NCI-H1930 (cell line): ENCODE data around the gene CCIN.
A peak's percentile ranks its signal among the peaks of the same experiment; 100 is the strongest.
"Not testable (repeated sequence)": the region's sequence is repeated elsewhere in the genome, so short reads cannot be mapped to it uniquely, and the experiment has no call there.

Source experiments
- DNase-seq, 2 experiments: peaks; one replicate each; lab custom pipeline; 2025; lab: John Stamatoyannopoulos, UW

The CCIN gene

DNA sequence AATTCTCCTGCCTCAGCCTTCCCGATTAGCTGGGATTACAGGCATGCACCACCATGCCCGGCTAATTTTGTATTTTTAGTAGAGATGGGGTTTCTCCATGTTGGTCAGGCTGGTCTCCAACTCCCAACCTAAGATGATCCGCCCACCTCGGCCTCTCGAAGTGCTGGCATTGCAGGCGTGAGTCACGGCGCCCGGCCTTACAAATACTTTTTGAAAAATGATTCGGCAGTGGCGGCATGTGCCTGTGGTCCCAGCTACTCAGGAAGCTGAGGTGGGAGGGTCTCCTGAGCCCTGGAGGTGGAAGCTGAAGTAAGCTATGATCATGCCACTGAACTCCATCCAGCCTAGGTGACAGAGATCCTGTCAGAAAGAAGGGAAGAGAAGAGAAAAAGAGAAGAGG lies 9.1 kb upstream of the CCIN start:
- DNase-seq, result not testable (repeated sequence)

DNA sequence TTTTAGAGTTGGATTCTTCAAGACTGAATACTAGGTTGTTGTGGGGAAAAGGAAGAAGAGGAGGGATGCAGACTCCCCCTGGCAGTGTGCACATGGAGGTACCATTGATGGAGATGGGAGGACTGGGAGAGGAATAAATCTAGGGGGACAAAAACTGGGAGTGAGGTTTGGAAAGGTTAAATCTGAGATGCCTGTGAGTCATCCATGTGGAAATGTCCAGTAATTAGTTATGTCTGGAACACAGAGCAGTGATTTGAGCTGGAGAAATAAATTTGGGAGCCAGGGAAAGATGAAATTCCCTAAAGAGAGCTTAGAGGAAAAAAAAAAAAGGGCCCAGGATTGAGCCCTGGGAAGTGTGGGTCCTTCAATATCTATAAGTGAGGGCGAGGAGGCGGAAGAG lies 8.0 kb upstream of the CCIN start:
- DNase-seq, result no peak

DNA sequence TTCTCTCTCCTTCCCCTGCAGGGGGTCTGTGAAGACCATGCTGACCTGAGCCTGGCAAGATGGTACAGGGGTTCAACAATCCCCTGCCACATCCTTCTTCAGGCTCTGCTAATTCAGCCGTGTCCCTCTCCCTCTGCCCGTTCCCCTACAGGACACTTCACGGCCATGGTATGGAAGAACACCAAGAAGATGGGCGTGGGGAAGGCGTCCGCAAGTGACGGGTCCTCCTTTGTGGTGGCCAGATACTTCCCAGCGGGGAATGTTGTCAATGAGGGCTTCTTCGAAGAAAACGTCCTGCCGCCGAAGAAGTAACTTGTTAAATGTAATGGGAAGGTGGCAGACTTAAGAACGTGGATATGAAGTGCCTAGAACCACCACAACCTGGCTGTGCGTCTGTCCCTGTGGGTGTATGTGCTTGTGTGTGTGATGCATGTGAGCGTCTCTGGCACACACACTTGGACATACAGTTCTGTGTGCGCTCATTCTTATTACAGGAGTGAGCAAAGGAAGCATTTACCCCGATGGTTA lies 6.9 kb upstream of the CCIN start:
- no peak for DNase-seq

DNA sequence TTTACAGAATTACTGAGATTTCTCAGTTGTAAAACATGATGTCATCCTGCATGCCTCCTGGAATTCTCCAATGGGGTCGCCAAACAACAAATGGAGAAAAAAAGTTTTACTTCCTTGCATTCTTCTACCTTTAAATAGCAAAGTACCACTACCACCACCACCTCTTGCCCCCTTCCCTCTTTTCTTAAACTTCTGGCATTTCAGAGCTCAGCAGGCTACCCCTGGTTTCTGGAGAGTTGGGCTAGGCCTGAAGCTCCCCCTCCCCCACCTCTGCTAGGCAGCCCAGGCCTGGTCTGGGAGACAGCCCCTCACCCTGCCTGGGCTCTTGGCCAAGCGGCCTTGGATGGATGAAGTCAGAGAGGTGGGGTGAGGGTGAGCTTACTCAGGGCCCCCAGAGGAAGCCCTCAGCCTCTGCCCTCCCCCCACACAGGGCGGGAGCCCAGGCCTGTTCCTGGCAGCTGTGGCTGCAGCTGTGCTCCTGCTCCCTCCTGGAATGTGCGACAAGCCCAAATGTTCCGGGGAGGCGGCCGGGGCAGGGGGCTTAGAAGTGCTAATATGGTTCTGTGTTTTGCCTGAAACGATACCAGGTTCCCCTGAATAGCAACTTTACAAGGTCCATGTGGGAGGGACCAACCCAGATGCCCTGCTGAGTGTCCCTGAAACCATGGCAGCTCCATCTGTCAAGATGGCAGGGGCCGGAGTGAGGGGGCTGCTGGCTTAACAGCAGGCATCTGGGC lies 6.0 kb upstream of the CCIN start:
- DNase-seq, result no peak

DNA sequence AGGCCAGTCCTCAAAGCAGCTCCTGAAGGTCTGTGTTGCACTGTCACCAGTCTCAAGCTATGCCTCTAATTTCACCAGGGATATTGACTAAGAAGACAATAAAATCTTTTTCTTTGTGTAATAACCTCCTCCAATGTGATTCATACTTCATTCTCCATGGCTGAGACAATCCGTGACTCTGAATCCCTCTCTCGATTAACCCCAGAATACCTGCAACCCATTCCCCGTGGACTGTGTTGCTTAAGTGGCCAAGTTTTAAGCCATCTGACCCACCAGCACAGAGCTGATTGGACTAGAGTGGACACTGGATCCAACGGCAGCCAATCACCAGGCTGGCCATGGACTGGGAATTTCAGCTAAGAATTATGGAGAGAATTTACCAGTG lies 5.4 kb upstream of the CCIN start:
- no peak for DNase-seq

DNA sequence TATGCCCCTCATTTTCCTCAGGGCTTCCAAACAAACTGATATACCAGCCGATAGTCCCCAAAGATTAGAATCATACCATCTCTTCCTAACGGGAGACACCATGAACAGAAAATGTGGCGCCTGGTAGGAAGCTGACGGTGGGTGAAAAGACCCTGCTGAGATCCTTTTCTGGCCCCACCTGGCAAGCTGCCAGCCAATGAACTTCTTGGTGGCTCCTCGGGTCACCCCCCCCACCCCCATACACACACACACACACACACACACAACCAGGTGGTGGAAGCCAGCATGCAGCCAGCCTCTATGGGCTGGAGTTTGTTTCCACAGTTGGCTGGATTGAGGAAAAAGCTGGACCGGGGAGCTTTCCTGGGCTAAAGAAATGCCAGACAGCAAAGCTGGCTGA lies 4.8 kb upstream of the CCIN start:
- DNase-seq, result no peak

DNA sequence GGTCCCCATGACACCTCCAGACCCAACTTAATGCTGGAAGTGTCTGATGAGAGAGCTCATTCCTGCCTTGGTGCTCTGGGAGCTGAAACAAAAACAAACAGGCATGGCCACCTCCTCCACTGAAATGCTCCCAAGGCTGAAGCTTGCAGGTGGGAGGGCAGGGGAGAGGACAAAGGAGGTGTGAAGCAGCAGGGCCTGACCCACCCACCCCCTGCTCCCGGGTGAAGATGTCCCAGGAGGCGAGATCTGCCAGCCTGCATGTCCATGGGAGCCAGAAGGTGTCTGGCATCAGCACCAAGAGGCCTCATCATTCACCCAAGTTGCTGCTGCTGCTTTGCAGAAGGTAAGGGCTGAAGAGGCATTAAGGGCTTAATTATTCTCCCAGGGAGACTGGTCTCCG lies 4.2 kb upstream of the CCIN start:
- no peak for DNase-seq

DNA sequence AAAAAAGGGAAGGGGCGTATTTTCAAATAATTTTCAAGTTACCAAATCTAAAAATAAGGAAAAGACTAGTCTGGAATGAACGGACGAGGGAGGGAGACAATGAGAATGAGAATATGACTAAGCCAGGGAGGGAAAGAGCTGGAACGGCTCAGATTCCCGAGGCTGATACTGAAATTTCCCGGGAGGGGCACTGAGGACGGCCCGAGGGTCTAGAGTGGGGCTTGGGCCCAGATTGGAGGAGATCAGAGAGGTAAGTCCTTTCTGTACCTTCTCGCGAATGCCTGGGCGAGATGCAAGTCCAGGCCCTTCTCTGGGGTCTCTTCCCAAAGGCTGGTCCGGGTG lies 3.4 kb upstream of the CCIN start:
- no peak for DNase-seq

DNA sequence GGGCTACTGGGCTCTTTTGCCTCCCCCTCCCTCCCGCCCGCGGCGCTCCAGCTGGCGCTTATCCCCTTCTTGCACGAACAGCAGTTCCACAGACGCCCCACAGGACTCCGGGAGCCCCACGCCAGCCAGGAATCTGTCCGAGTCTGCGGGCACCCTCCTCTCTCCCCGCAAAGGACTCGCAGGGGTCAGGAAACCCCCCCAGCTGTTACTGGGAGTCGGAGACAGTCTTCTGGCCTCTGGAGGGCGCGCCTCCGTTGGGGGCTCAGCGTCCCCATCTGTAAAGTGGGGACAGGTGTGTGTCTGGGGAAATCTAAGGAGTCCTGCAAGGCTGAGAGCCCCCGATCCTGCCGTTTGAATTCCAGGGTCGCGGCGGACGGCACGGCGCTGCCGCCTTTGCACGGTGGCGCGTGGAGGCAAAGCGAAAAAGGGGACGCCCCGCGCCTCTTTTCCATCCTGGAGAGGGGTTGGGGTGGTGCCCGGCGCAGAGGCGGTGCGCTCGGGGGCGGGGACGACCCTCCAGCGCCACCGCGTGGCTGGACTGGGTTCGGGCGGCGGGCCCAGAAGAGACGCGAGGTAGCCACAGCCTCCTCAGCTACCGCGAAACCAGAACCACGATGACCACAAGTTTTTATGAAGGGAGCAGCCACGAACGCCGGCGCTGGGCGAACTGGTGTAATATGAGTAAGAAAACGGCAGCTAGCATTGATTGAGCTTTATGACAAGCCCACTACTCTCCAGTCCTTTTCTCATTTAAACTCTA lies 2.8 kb upstream of the CCIN start:
- DNase-seq, result peak; percentile 56 to 59

DNA sequence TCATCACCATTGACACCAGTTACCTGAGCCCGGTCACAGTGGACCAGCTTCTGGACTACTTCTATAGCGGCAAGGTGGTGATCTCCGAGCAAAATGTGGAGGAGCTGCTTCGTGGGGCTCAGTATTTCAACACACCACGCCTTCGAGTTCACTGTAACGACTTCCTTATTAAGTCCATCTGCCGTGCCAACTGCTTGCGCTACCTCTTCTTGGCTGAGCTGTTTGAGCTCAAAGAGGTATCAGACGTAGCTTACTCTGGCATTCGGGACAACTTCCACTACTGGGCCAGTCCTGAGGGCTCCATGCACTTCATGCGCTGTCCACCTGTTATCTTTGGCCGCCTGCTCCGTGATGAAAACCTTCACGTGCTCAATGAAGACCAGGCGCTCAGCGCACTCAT lies 520 bp downstream of the CCIN start:
- DNase-seq, result no peak

DNA sequence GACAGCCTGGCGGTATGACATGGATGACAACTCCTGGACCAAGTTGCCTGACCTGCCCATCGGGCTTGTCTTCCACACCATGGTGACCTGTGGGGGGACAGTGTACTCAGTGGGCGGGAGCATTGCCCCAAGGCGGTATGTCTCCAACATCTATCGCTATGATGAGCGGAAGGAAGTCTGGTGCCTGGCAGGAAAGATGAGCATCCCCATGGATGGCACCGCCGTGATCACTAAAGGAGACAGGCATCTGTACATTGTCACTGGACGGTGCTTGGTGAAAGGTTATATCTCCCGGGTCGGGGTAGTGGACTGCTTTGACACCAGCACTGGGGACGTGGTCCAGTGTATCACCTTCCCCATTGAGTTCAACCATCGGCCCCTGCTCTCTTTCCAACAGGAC lies 1.3 kb downstream of the CCIN start:
- no peak for DNase-seq

DNA sequence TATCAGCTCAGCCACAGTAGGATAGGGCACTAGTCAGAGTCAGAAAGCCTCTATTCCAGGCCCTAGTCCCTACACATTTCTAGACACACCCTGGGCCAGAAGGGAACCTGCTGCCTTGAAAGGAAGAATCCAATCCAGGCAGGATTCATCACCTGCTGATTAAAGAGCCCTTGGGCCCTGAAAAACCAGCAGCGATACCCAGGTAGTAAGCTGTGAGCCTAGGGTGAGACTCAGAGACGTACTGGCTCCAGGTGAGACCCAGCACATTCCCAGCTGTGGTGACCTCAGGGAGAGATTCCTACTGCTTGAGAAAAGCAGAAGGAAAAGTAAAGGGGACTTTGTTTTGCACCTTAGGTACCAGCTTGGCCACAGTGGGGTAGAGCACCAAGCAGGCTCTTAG lies 4.7 kb downstream of the CCIN start:
- DNase-seq, result no peak

DNA sequence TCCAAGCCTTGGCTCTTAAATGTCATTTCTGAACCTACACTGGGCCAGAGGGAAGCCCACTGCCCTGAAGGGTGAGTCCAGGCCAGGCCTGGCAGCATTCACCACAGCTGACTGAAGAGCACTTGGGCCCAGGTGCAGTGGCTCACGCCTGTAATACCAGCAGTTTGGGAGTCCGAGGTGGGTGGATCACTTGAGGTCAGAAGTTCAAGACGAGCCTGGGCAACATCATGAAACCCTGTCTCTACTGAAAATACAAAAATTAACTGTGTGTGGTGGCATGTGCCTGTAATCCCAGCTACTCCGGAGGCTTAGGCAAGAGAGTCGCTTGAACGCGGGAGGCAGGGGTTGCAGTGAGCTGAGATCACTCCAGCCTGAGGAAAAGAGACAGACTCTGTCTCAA lies 5.1 kb downstream of the CCIN start:
- no peak for DNase-seq

DNA sequence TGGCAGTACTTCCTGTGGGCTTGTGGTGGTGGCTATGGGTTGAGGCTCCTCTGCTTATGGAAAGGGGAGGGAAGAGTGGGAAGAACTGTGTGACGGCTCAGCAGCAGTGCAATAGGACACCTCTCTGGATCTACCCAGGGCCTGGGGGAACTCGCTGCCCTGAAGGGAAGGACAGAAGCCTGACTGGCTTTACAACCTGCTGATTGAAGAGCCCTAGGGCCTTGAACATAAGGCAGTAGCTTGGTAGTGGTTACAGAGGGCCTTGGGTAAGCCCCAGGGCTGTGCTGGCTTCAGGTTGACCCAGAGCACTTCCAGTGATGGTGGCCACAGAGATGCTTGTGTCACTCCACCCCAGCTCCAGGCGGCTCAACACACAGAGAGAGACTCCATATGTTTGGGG lies 5.5 kb downstream of the CCIN start:
- no peak for DNase-seq

DNA sequence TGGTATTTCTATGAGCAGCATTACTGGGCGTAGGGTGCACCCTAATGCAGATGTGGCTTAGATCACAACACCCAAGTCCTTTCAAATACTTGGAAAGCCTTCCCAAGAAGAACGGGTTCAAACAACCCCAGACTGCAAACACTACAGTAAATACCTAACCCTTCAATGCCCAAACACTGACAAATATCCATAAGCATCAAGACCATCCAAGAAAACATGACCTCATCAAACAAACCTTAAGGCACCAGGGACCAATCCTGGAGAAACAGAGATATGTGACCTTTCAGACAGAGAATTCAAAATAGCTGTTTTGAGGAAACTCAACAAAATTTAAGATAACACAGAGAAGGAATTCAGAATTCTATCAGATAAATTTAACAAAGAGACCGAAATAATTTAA lies 6.0 kb downstream of the CCIN start:
- not testable (repeated sequence) for DNase-seq

DNA sequence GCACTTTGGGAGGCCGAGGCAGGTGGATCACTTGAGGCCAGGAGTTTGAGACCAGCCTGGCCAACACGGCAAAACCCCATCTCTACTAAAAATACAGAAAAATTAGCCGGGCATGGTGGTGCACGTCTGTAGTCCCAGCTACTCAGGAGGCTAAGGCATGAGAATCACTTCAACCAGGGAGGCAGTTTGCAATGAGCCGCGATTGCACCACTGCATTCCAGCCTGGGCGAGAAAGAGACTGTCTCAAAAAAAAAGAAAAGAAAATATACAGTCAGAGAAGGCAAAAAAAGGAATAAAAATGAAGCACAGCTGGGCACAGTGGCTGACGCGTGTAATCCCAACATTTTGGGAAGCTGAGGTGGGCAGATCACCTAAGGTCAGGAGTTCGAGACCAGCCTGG lies 7.3 kb downstream of the CCIN start:
- not testable (repeated sequence) for DNase-seq

DNA sequence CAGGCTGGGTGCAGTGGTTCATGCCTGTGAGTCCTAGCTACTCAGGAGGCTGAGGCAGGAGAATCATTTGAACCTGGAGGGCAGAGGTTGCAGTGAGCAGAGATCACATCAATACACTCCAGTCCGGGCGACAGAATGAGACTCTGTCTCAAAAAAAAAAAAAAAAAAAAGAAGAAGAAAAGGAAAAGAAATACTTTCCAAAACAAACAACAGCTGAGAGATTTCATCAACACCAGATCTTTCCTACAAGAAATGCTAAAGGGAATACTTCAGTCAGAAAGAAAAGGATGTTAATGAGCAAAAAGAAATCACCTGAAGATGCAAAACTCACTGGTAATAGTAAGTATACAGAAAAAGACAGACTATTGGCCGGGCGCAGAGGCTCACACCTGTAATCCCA lies 8.4 kb downstream of the CCIN start:
- DNase-seq, result no peak

DNA sequence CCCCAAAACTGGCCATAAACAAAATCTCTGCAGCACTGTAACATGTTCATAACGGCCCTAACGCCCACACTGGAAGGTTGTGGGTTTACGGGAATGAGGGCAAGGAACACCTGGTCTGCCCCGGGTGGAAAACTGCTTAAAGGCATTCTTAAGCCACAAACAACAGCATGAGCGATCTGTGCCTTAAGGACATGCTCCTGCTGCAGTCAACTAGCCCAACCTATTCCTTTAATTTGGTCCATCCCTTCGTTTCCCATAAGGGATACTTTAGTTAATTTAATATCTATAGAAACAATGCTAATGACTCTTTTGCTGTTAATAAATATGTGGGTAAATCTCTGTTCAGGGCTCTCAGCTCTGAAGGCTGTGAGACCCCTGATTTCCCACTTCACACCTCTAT lies 11.1 kb downstream of the CCIN start:
- not testable (repeated sequence) for DNase-seq

DNA sequence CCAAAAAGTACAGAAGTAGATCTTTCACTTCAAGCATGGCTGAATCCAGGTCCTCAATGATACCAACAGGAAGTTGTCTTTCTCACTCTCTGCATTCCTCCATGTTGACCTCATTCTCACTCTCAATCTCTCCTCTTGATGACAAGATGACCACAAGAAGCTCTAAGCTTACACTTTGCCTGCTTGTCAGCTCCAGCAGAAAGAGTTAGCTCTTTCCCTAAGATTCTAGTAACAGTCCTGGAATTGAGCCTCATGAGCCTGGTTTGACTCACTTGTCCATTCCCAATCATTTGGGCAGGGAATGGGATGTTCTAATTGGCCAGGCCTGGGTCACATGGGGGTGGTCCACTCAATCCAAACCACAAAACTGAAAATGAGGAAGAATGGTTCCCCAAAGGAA lies 18.2 kb downstream of the CCIN start:
- DNase-seq, result no peak

DNA sequence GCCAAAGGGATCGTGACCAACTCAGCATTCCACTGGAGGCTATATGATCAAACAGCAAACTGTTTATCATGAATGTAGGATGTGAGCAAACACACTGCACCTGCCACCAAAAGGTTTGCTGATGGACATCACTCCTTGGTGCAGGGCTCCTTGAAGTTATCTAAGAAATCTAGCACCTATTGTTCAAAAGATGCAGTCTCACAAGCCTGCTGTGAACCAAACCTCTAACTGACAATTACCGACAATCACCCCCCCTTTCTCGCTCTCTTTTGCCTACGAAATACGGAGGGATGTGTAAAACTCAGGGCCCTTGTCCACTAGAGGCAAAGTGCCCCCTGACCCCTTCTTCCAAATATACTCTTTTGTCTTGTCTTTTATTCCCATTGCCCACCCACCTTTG lies 19.0 kb downstream of the CCIN start:
- no peak for DNase-seq

DNA sequence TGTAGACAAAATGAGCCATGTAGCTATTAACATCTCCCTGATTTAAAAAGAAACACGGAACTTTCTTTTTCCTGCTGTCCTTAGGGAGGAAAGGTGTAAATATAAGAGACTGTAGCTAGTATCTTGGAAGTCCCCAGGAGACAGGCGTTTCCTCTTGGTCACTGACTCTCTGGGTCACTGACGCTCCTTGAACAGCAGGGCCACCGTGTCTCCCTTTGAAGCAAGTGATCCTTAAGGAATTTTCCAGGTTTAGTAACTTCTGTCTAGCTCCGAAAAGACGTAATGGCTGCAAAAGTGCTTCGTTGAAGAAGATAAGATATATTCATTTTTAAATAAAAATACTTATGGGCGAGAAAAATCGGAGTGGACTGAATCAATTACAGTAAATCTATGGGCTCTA lies 20.8 kb downstream of the CCIN start:
- no peak for DNase-seq

DNA sequence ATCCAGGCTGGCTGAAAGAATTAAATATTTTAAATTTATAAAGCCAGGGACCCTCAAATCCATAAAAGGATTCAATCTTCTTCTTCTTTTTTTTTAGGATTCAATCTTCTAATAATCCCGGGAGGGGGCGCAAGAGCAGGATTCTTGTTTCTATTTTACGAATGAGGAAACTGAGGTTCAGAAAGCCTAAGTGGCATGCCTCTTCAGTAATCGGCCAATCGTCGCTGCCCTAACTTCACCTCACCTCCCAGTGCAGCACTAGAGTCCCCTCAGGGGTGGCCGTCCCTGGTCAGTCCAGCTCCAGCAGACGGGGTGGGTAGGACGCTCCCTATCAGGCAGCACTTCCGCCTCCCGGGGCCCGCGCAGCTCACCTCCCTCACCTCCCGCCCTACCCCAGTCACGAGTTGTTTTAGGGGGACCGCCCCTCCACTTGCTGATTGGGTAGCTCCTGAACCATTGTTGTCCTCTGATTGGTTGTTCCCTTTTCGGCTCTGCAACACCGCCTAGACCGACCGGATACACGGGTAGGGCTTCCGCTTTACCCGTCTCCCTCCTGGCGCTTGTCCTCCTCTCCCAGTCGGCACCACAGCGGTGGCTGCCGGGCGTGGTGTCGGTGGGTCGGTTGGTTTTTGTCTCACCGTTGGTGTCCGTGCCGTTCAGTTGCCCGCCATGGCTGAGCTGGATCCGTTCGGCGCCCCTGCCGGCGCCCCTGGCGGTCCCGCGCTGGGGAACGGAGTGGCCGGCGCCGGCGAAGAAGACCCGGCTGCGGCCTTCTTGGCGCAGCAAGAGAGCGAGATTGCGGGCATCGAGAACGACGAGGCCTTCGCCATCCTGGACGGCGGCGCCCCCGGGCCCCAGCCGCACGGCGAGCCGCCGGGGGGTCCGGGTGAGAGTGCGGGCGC lies 21.5 kb downstream of the CCIN start, which contains the start of gene CLTA:
CLTA (plus strand) TSS at position 534 of the 902 bp plus-strand sequence; CDS start at position 670, 136 bp downstream.
- peak; percentile 97 to 99 for DNase-seq

DNA sequence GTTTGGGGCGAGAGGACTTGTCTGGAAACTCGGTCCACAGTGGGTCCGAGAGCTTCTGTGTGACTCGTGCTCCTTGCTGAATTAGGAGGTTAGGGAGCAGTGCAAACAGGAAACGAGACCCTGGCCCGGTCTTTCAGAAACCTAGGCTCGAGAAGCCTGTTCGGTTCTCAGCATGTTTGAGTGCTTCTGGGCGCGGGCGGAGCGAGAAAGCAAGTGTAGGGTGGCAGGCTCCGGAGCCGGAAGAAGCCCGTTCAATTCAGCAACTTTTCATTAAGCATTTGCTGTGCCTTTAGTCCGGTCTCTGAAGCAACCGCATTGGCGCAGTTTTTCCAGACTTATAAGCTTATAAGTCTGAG lies 22.1 kb downstream of the CCIN start:
- DNase-seq, result no peak
